ENCODE measurements around the gene RSL1D1. TPM values are rescaled to one million over a fixed set of nuclear protein-coding genes. Genes with fewer than 3 reads are reported as not detected.

Gene RSL1D1
- polyA plus RNA-seq, 1 donor from 2014 or later, result 61.2 TPM

GRCh38 chr16:11797957-11798299 lies 53.4 kb downstream of the RSL1D1 start:
- H3K4me3 ChIP-seq (ENCODE audit: low read length), result peak overlapping the region; percentile 72
- peak overlapping the region; percentile 87 for H3K9ac ChIP-seq (ENCODE audit: low read length)
- peak overlapping the region; percentile 89 for H2AFZ ChIP-seq (ENCODE audit: low read depth, low read length)
- H3K9me2 ChIP-seq (ENCODE audit: insufficient read depth, low read length), result no peaks in the 10 kb centered on the region
- H3K27me3 ChIP-seq (ENCODE audit: insufficient read depth, low read depth, low read length), result no peaks in the 10 kb centered on the region
- H3F3A ChIP-seq (ENCODE audit: insufficient read depth, low read length, poor library complexity, severe bottlenecking), result no peaks in the 10 kb centered on the region
- peak overlapping the region; percentile 94 for H3K4me2 ChIP-seq (ENCODE audit: low read length)
- no peaks in the 10 kb centered on the region for H3K9me3 ChIP-seq (ENCODE audit: low read length)
- no peaks in the 10 kb centered on the region for H4K20me1 ChIP-seq (ENCODE audit: insufficient read depth)
- H3K79me2 ChIP-seq (replicated peaks; ENCODE audit: insufficient read depth, low read length), result peaks cover 30% of the 10 kb centered on the region
- no peaks in the 10 kb centered on the region for H3K36me3 ChIP-seq (ENCODE audit: insufficient read depth, low read length)
- peak overlapping the region; percentile 98 for H3K27ac ChIP-seq (ENCODE audit: low read length)
- TF ChIP-seq RAD21 (conservative IDR thresholded peaks at IDR 0.05) (no peak), EP300 (conservative IDR thresholded peaks at IDR 0.05; ENCODE audit: poor library complexity, severe bottlenecking) (no peak), POLR2AphosphoS5 (IDR thresholded peaks at IDR 0.05) (no peak), MXI1 (conservative IDR thresholded peaks at IDR 0.05; ENCODE audit: poor library complexity, severe bottlenecking) (no peak), TAF1 (IDR thresholded peaks at IDR 0.05; ENCODE audit: low read depth) (no peak), SMC3 (conservative IDR thresholded peaks at IDR 0.05; ENCODE audit: poor library complexity) (no peak), EZH2 (IDR thresholded peaks at IDR 0.05; ENCODE audit: borderline replicate concordance, insufficient read depth, low read length, poor library complexity, severe bottlenecking) (no peak)
- TF ChIP-seq, protein P1, sequence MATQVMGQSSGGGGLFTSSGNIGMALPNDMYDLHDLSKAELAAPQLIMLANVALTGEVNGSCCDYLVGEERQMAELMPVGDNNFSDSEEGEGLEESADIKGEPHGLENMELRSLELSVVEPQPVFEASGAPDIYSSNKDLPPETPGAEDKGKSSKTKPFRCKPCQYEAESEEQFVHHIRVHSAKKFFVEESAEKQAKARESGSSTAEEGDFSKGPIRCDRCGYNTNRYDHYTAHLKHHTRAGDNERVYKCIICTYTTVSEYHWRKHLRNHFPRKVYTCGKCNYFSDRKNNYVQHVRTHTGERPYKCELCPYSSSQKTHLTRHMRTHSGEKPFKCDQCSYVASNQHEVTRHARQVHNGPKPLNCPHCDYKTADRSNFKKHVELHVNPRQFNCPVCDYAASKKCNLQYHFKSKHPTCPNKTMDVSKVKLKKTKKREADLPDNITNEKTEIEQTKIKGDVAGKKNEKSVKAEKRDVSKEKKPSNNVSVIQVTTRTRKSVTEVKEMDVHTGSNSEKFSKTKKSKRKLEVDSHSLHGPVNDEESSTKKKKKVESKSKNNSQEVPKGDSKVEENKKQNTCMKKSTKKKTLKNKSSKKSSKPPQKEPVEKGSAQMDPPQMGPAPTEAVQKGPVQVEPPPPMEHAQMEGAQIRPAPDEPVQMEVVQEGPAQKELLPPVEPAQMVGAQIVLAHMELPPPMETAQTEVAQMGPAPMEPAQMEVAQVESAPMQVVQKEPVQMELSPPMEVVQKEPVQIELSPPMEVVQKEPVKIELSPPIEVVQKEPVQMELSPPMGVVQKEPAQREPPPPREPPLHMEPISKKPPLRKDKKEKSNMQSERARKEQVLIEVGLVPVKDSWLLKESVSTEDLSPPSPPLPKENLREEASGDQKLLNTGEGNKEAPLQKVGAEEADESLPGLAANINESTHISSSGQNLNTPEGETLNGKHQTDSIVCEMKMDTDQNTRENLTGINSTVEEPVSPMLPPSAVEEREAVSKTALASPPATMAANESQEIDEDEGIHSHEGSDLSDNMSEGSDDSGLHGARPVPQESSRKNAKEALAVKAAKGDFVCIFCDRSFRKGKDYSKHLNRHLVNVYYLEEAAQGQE (IDR thresholded peaks at IDR 0.05; ENCODE audit: borderline replicate concordance), result no peak
- TF ChIP-seq, protein P2, sequence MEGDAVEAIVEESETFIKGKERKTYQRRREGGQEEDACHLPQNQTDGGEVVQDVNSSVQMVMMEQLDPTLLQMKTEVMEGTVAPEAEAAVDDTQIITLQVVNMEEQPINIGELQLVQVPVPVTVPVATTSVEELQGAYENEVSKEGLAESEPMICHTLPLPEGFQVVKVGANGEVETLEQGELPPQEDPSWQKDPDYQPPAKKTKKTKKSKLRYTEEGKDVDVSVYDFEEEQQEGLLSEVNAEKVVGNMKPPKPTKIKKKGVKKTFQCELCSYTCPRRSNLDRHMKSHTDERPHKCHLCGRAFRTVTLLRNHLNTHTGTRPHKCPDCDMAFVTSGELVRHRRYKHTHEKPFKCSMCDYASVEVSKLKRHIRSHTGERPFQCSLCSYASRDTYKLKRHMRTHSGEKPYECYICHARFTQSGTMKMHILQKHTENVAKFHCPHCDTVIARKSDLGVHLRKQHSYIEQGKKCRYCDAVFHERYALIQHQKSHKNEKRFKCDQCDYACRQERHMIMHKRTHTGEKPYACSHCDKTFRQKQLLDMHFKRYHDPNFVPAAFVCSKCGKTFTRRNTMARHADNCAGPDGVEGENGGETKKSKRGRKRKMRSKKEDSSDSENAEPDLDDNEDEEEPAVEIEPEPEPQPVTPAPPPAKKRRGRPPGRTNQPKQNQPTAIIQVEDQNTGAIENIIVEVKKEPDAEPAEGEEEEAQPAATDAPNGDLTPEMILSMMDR (IDR thresholded peaks at IDR 0.05; ENCODE audit: poor library complexity, severe bottlenecking), result no peak

DNA sequence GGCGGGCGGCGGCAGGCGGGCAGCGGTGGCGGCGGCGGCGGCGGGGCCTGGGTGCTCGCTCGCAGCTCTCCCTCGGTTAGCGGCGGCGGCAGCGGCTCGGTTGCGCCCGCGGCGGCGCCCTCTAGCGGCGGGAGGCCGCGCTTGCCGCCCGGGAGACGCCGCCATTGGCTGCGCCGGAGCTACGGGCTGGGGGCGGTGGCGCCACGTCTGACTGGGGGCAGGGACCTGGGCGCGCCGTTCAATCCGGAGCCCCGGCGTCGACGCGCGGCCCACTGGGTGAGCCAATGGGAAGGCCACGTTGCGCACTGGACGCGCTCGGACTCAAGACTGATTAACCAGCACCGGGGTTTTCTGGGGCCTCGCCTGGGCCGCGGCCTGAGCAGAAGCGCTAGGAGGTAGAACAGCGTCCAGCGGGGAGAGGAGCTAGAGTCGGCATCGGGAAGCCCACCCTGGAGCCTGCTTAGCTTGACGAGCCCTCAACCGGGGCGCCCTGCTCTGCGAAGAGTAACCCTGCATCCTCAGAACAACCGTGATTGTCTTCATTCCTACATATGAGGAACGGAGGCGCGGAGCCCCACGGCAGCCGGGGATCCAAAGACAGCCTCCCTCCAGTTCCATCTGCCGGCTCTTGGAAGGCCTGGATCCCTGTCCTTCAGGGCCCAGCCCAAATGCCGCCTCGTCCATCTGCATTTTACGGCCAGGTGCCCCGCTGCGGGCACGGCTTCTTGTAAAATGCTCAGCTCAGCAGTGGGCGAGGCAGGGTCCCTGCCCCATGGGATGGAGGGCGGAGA lies 54.0 kb downstream of the RSL1D1 start, which contains the start of gene ZC3H7A:
ZC3H7A (minus strand) TSS at position 93 of the 791 bp plus-strand sequence. CDS start 14,904 bp downstream, outside the sequence.
- H4K20me1 ChIP-seq (ENCODE audit: insufficient read depth), result no peaks in the 10 kb centered on the region
- H3K9me3 ChIP-seq (ENCODE audit: low read length), result no peaks in the 10 kb centered on the region
- no peaks in the 10 kb centered on the region for H3K9me2 ChIP-seq (ENCODE audit: insufficient read depth, low read length)
- peak within 1 kb of the TSS; percentile 98 for H3K27ac ChIP-seq (ENCODE audit: low read length)
- peak within 1 kb of the TSS; percentile 86 for H3K4me3 ChIP-seq (ENCODE audit: low read length)
- no peaks in the 10 kb centered on the region for H3K36me3 ChIP-seq (ENCODE audit: insufficient read depth, low read length)
- H3K79me2 ChIP-seq (replicated peaks; ENCODE audit: insufficient read depth, low read length), result peaks cover 35% of the 10 kb centered on the region
- H3K4me2 ChIP-seq (ENCODE audit: low read length), result peak within 1 kb of the TSS; percentile 94
- no peaks in the 10 kb centered on the region for H3K27me3 ChIP-seq (ENCODE audit: insufficient read depth, low read depth, low read length)
- peak within 1 kb of the TSS; percentile 89 for H2AFZ ChIP-seq (ENCODE audit: low read depth, low read length)
- H3F3A ChIP-seq (ENCODE audit: insufficient read depth, low read length, poor library complexity, severe bottlenecking), result no peaks in the 10 kb centered on the region
- TF ChIP-seq TAF1 (IDR thresholded peaks at IDR 0.05; ENCODE audit: low read depth) (peak; percentile 97), RAD21 (conservative IDR thresholded peaks at IDR 0.05) (no peak), EP300 (conservative IDR thresholded peaks at IDR 0.05; ENCODE audit: poor library complexity, severe bottlenecking) (peak; percentile 59), SMC3 (conservative IDR thresholded peaks at IDR 0.05; ENCODE audit: poor library complexity) (peak; percentile 26), EZH2 (IDR thresholded peaks at IDR 0.05; ENCODE audit: borderline replicate concordance, insufficient read depth, low read length, poor library complexity, severe bottlenecking) (no peak), MXI1 (conservative IDR thresholded peaks at IDR 0.05; ENCODE audit: poor library complexity, severe bottlenecking) (peak; percentile 66), POLR2AphosphoS5 (IDR thresholded peaks at IDR 0.05) (peak; percentile 87)
- TF ChIP-seq, protein P2 (IDR thresholded peaks at IDR 0.05; ENCODE audit: poor library complexity, severe bottlenecking), result peak; percentile 99
- TF ChIP-seq, protein P1 (IDR thresholded peaks at IDR 0.05; ENCODE audit: borderline replicate concordance), result peak; percentile 87
- peak within 1 kb of the TSS; percentile 95 for H3K9ac ChIP-seq (ENCODE audit: low read length)
